Measurements from ENCODE around the gene SIX2. TPM values are rescaled to one million over a fixed set of nuclear protein-coding genes. Genes with fewer than 3 reads are reported as not detected.

SIX2 gene
- total and polyA plus RNA-seq, 10 of the 15 experiments (the other 5 are each of a cell fraction or from before 2014, with no cell fraction given), result not detected

- no peak overlapping the region for H3K4me3 ChIP-seq
- H3K27ac ChIP-seq (ENCODE audit: control insufficient read depth, insufficient read depth), result no peak overlapping the region
- no peaks in the 10 kb centered on the region for H3K79me2 ChIP-seq (ENCODE audit: control insufficient read depth, insufficient read depth, low read length)
- intact Hi-C loops (cut with micrococcal nuclease; ENCODE audit: unreplicated experiment) (no loop called here), in situ Hi-C loops (cut with MboI) (loop anchor here (25.0 kb wide), 1 partner anchor 941 kb away; no protein-coding TSS in a partner anchor)
- H3K27me3 ChIP-seq (replicated peaks in 1 of 2; ENCODE audit: control insufficient read depth in 2 of 2, insufficient read depth in 2 of 2, low read length in 1 of 2), result peaks cover 10 to 13% of the 10 kb centered on the region in 2 experiments
- TF ChIP-seq STAT3 (IDR thresholded peaks at IDR 0.05; ENCODE audit: low read depth, low read length) (no peak), CEBPZ (IDR thresholded peaks at IDR 0.05; ENCODE audit: low read depth, low read length) (no peak), ASH2L (IDR thresholded peaks at IDR 0.05; ENCODE audit: borderline replicate concordance, low read depth) (no peak), PRDM15 (CRISPR knock-in tag; IDR thresholded peaks at IDR 0.05) (no peak), ZNF592 (IDR thresholded peaks at IDR 0.05) (no peak)
- TF ChIP-seq, protein P1, sequence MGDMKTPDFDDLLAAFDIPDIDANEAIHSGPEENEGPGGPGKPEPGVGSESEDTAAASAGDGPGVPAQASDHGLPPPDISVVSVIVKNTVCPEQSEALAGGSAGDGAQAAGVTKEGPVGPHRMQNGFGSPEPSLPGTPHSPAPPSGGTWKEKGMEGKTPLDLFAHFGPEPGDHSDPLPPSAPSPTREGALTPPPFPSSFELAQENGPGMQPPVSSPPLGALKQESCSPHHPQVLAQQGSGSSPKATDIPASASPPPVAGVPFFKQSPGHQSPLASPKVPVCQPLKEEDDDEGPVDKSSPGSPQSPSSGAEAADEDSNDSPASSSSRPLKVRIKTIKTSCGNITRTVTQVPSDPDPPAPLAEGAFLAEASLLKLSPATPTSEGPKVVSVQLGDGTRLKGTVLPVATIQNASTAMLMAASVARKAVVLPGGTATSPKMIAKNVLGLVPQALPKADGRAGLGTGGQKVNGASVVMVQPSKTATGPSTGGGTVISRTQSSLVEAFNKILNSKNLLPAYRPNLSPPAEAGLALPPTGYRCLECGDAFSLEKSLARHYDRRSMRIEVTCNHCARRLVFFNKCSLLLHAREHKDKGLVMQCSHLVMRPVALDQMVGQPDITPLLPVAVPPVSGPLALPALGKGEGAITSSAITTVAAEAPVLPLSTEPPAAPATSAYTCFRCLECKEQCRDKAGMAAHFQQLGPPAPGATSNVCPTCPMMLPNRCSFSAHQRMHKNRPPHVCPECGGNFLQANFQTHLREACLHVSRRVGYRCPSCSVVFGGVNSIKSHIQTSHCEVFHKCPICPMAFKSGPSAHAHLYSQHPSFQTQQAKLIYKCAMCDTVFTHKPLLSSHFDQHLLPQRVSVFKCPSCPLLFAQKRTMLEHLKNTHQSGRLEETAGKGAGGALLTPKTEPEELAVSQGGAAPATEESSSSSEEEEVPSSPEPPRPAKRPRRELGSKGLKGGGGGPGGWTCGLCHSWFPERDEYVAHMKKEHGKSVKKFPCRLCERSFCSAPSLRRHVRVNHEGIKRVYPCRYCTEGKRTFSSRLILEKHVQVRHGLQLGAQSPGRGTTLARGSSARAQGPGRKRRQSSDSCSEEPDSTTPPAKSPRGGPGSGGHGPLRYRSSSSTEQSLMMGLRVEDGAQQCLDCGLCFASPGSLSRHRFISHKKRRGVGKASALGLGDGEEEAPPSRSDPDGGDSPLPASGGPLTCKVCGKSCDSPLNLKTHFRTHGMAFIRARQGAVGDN (IDR thresholded peaks at IDR 0.05), result no peak
- ChIA-PET POLR2A (no interaction called here), RAD21 (ENCODE audit: unreplicated experiment) (no interaction called here), CTCF (interaction anchor here (1.5 kb wide), 1 partner anchor 15 kb away, joined by 5 read pairs; no protein-coding TSS in a partner anchor), SMC1A (ENCODE audit: uncharacterized antibody, unreplicated experiment) (interaction anchor here (1.4 kb wide), 1 partner anchor 9 kb away, joined by 3 read pairs; no protein-coding TSS in a partner anchor)
- H4K20me1 ChIP-seq (ENCODE audit: control insufficient read depth, insufficient read depth), result no peaks in the 10 kb centered on the region
- H3K4me1 ChIP-seq (ENCODE audit: control insufficient read depth, insufficient read depth, low read length), result no peaks in the 10 kb centered on the region
- BruUV-seq (replicated peaks), result no TSS peak
- H2AFZ ChIP-seq (ENCODE audit: control insufficient read depth, low read depth, low read length), result no peak overlapping the region
- no peaks in the 10 kb centered on the region for H3K36me3 ChIP-seq (ENCODE audit: control insufficient read depth in 2 of 2, insufficient read depth in 2 of 2, low read length in 1 of 2)
- no peak for FAIRE-seq
- ATAC-seq, result no peak
- H3K9me3 ChIP-seq (replicated peaks; ENCODE audit: control insufficient read depth, insufficient read depth, low read length), result no peaks in the 10 kb centered on the region
- DNase-seq (ENCODE audit: low read depth, low spot score), result no peak
- H3K4me2 ChIP-seq (ENCODE audit: control insufficient read depth, insufficient read depth), result no peak overlapping the region
- 42% methylated on average over 6 of the region's 6 CpGs for WGBS (ENCODE audit: insufficient coverage, insufficient replicate concordance, low lambda C conversion rate, missing lambda C conversion rate)
- H3K9ac ChIP-seq (ENCODE audit: control insufficient read depth, insufficient read depth, low read length), result no peak overlapping the region
Observed at GRCh38 chr2:44996356-44996755, 12.9 kb downstream of the SIX2 start.
